Uterus (tissue), 2 donors: ENCODE results near the gene NKAPL.

Source experiments
- POLR2A ChIP-seq, 2 donors: fragments of 450-650 bp; IDR thresholded peaks; one replicate each; pipeline ENCODE4 v1.6.1; 2016; ENCODE audit warnings: antibody characterized with exemption in 2 of 2, mild to moderate bottlenecking in 1 of 2, moderate library complexity in 1 of 2
- TF ChIP-seq, protein P1 (sequence below), 4 experiments: fragments of 200-600 bp in 2 of 4; fragments of 450-650 bp in 2 of 4; sonication (generic) in 2 of 4; IDR thresholded peaks; one replicate each; pipeline ENCODE4 v1.5.1; 2016 to 2019; ENCODE audit warnings: antibody characterized with exemption in 4 of 4, mild to moderate bottlenecking in 2 of 4, moderate library complexity in 1 of 4

DNA sequence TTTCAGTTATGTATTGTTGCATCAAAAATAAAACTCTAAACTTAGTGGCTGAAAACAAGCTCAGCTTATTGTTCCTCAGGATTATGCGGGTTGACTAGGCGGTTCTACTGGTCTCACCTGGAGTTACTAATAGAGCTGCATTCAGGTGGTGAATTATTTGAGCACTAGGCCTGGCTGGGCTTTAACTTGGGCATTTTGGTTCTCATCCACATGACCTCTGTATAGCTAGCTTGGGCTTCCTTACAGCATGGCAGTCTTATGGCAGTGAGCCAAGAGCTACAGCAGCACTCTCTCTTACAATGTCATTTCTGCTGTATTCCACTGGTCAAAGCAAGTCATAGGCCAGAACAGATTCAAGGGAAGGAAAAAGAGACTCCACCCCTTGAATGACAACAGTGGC, 23.8 kb downstream of the NKAPL start:
- TF ChIP-seq, protein P1, sequence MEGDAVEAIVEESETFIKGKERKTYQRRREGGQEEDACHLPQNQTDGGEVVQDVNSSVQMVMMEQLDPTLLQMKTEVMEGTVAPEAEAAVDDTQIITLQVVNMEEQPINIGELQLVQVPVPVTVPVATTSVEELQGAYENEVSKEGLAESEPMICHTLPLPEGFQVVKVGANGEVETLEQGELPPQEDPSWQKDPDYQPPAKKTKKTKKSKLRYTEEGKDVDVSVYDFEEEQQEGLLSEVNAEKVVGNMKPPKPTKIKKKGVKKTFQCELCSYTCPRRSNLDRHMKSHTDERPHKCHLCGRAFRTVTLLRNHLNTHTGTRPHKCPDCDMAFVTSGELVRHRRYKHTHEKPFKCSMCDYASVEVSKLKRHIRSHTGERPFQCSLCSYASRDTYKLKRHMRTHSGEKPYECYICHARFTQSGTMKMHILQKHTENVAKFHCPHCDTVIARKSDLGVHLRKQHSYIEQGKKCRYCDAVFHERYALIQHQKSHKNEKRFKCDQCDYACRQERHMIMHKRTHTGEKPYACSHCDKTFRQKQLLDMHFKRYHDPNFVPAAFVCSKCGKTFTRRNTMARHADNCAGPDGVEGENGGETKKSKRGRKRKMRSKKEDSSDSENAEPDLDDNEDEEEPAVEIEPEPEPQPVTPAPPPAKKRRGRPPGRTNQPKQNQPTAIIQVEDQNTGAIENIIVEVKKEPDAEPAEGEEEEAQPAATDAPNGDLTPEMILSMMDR (IDR thresholded peaks at IDR 0.05) = no peak
- TF ChIP-seq POLR2A (IDR thresholded peaks at IDR 0.05) = no peak
